Astrocyte (in vitro differentiated cells and primary cell): ENCODE data around the gene SUMO3. TPM values are rescaled to one million over a fixed set of nuclear protein-coding genes. Genes with fewer than 3 reads are reported as not detected.

ENCODE experiments used
- DNase-seq: peaks from one replicate; pipeline ENCODE4 v3.0.0-alpha.2; 2010; ENCODE audit warnings: low read depth
- FAIRE-seq: peaks from 2 replicates; lab custom pipeline; 2011; peaks lifted over from hg19 to GRCh38; lab: Jason Lieb, UNC
- H2AFZ ChIP-seq: 2 replicates; pipeline ENCODE4 v1.6.0; 2012; ENCODE audit warnings: low read depth, low read length, inconsistent platforms
- H3K27ac ChIP-seq: 2 replicates; pipeline ENCODE4 v1.5.1; 2011; ENCODE audit warnings: low read depth, low read length, inconsistent platforms
- H3K27me3 ChIP-seq: 2 replicates; pipeline ENCODE4 v1.6.0; 2011; ENCODE audit warnings: low read length, inconsistent platforms; ENCODE audit not compliant: insufficient read depth
- H3K36me3 ChIP-seq: 2 replicates; pipeline ENCODE4 v1.5.1; 2011; ENCODE audit warnings: low read length, inconsistent platforms; ENCODE audit not compliant: insufficient read depth
- H3K4me1 ChIP-seq: 2 replicates; pipeline ENCODE4 v1.5.1; 2011; ENCODE audit warnings: low read length, inconsistent platforms; ENCODE audit not compliant: insufficient read depth
- H3K4me2 ChIP-seq: 2 replicates; pipeline ENCODE4 v1.6.0; 2012; ENCODE audit warnings: low read length, inconsistent platforms
- H3K4me3 ChIP-seq: 2 replicates; pipeline ENCODE4 v1.5.1; 2011; ENCODE audit warnings: low read depth, mild to moderate bottlenecking, low read length, inconsistent platforms; ENCODE audit not compliant: insufficient read depth
- H3K79me2 ChIP-seq: 2 replicates; pipeline ENCODE4 v1.6.0; 2012; ENCODE audit warnings: mild to moderate bottlenecking, low read length, inconsistent platforms; ENCODE audit not compliant: insufficient read depth
- H3K9ac ChIP-seq: 2 replicates; pipeline ENCODE4 v1.6.0; 2012; ENCODE audit warnings: mild to moderate bottlenecking, low read length, inconsistent platforms
- H3K9me3 ChIP-seq: 2 replicates; pipeline ENCODE4 v1.5.1; 2012; ENCODE audit warnings: low read depth, mild to moderate bottlenecking, low read length, inconsistent platforms; ENCODE audit not compliant: insufficient read depth
- H4K20me1 ChIP-seq: 2 replicates; pipeline ENCODE4 v1.6.0; 2012; ENCODE audit warnings: low read length, inconsistent platforms; ENCODE audit not compliant: insufficient read depth
- H3K27ac Mint-ChIP-seq: one replicate; pipeline ENCODE4 v1.8.0; 2021; ENCODE audit warnings: mild to moderate bottlenecking, mixed read lengths; ENCODE audit not compliant: unreplicated experiment
- H3K27me3 Mint-ChIP-seq: one replicate; pipeline ENCODE4 v1.8.0; 2021; ENCODE audit warnings: low read depth, mixed read lengths; ENCODE audit not compliant: unreplicated experiment
- H3K36me3 Mint-ChIP-seq: one replicate; pipeline ENCODE4 v1.8.0; 2021; ENCODE audit warnings: low read depth, mixed read lengths; ENCODE audit not compliant: unreplicated experiment
- H3K4me1 Mint-ChIP-seq: one replicate; pipeline ENCODE4 v1.8.0; 2021; ENCODE audit warnings: low read depth, mixed read lengths; ENCODE audit not compliant: unreplicated experiment
- H3K4me3 Mint-ChIP-seq: one replicate; pipeline ENCODE4 v1.8.0; 2021; ENCODE audit warnings: mild to moderate bottlenecking, moderate library complexity, mixed read lengths; ENCODE audit not compliant: unreplicated experiment
- H3K9me3 Mint-ChIP-seq: one replicate; pipeline ENCODE4 v1.8.0; 2021; ENCODE audit warnings: mild to moderate bottlenecking, mixed read lengths; ENCODE audit not compliant: unreplicated experiment
- EZH2 ChIP-seq: IDR thresholded peaks from 2 replicates; pipeline ENCODE4 v1.6.1; 2012; ENCODE audit warnings: mild to moderate bottlenecking, low read length, inconsistent platforms; ENCODE audit not compliant: insufficient read depth
- total RNA-seq: library from RNA; stranded (reverse); gene quantifications from 2 replicates; pipeline ENCODE4 v1.2.1, GENCODE V29; 2021
- TF ChIP-seq, protein P1 (sequence below): IDR thresholded peaks from 2 replicates; pipeline ENCODE4 v1.5.1; 2011; ENCODE audit warnings: low read depth, mild to moderate bottlenecking, inconsistent platforms, low read length, moderate library complexity; ENCODE audit not compliant: insufficient read depth

SUMO3 gene
- total RNA-seq, 1 donor from 2014 or later: 83.5 TPM

DNA sequence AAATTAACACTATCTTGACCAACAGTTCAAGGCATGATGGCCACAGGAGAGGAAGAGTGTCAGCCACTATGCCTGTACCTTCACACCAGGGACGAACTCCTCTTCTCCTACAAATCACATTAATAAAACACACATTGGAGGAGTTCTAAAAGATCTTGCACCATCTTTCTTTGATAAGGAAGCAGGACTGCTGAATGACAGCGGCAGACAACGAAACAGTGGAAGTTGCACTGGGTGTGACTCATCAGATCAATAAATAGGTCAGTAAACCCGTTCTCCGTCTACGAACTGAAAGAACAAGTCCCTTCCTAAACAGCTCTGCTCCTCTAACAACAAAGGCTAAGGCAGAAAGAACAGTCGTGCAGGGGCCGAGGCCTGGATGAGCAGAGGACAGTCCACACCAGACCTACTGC lies 39.4 kb downstream of the SUMO3 start:
- H3K27ac ChIP-seq: no peak overlapping the region

DNA sequence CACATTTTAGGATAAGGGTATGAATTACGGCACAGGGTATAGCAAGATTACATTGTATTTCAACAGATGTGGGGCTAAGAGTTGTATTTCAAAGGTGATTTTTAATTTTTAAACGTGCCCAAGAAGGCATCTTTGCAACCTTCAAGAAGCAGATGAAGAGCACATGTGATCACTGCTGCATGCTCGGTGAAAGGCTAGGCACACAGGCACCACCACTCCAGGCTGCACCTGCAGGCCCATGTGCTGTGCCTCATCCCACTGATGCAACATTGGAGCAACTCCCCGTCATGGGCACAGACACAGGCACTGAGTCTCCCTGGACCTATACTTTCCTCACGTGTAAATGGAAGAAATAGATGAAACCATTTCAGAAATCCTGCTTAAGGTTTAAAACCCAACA lies 39.8 kb downstream of the SUMO3 start:
- DNase-seq (no peak), FAIRE-seq (no peak)
- H3K4me3 ChIP-seq: no peak overlapping the region
- peaks cover 50% of the 10 kb centered on the region for H4K20me1 ChIP-seq
- peaks cover 21% of the 10 kb centered on the region for H3K36me3 ChIP-seq
- Mint-ChIP-seq H3K36me3 (peaks cover 15% of the 10 kb centered on the region), H3K27ac (peak overlapping the region; percentile 15), H3K4me1 (peaks cover 20% of the 10 kb centered on the region), H3K4me3 (no peak overlapping the region), H3K27me3 (no peaks in the 10 kb centered on the region), H3K9me3 (no peaks in the 10 kb centered on the region)
- H3K27me3 ChIP-seq: no peaks in the 10 kb centered on the region
- H3K79me2 ChIP-seq: peaks cover 44% of the 10 kb centered on the region
- H3K4me1 ChIP-seq: peaks cover 2% of the 10 kb centered on the region
- no peaks in the 10 kb centered on the region for H3K9me3 ChIP-seq
- no peak overlapping the region for H3K9ac ChIP-seq
- no peak overlapping the region for H3K27ac ChIP-seq
- no peak overlapping the region for H3K4me2 ChIP-seq
- no peak overlapping the region for H2AFZ ChIP-seq
- TF ChIP-seq, protein P1, sequence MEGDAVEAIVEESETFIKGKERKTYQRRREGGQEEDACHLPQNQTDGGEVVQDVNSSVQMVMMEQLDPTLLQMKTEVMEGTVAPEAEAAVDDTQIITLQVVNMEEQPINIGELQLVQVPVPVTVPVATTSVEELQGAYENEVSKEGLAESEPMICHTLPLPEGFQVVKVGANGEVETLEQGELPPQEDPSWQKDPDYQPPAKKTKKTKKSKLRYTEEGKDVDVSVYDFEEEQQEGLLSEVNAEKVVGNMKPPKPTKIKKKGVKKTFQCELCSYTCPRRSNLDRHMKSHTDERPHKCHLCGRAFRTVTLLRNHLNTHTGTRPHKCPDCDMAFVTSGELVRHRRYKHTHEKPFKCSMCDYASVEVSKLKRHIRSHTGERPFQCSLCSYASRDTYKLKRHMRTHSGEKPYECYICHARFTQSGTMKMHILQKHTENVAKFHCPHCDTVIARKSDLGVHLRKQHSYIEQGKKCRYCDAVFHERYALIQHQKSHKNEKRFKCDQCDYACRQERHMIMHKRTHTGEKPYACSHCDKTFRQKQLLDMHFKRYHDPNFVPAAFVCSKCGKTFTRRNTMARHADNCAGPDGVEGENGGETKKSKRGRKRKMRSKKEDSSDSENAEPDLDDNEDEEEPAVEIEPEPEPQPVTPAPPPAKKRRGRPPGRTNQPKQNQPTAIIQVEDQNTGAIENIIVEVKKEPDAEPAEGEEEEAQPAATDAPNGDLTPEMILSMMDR: no peak
- no peak for TF ChIP-seq EZH2

More for the DNA sequence above, 39.4 kb downstream of the SUMO3 start:
- no peak overlapping the region for H2AFZ ChIP-seq
- H3K4me1 ChIP-seq: peaks cover 2% of the 10 kb centered on the region
- no peak overlapping the region for H3K4me2 ChIP-seq
- no peaks in the 10 kb centered on the region for H3K27me3 ChIP-seq
- peaks cover 50% of the 10 kb centered on the region for H4K20me1 ChIP-seq
- Mint-ChIP-seq H3K36me3 (peaks cover 11% of the 10 kb centered on the region), H3K4me3 (no peak overlapping the region), H3K27me3 (no peaks in the 10 kb centered on the region), H3K27ac (peak overlapping the region; percentile 15), H3K9me3 (no peaks in the 10 kb centered on the region), H3K4me1 (peaks cover 20% of the 10 kb centered on the region)
- H3K9me3 ChIP-seq: no peaks in the 10 kb centered on the region
- DNase-seq: no peak
- FAIRE-seq: no peak
- H3K4me3 ChIP-seq: no peak overlapping the region
- no peak overlapping the region for H3K9ac ChIP-seq
- H3K79me2 ChIP-seq: peaks cover 48% of the 10 kb centered on the region
- peaks cover 18% of the 10 kb centered on the region for H3K36me3 ChIP-seq
- TF ChIP-seq EZH2: no peak
- TF ChIP-seq, protein P1: no peak

DNA sequence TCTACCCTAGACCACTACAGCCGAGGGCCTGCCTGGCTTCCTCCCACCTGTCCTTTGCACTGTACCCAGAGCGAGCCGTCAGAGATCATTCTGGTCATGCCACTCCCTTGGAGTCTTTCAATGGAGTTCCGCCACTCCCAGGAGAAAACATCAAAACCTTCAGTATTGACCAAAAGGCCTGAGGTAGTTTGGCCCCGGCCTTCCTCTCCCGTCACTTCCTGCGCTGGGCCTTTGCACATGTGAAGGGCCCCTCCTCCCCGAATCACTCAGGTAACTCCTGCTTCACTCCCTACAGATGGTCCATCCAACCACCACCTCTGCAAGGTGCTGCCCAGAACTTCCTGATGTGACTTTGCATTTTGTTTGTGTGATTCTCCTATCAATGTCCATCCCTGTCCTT lies 42.9 kb downstream of the SUMO3 start:
- H4K20me1 ChIP-seq: peaks cover 39% of the 10 kb centered on the region
- H3K4me2 ChIP-seq: no peak overlapping the region
- no peak overlapping the region for H3K27ac ChIP-seq
- peaks cover 31% of the 10 kb centered on the region for H3K36me3 ChIP-seq
- H3K9me3 ChIP-seq: no peaks in the 10 kb centered on the region
- H3K4me3 ChIP-seq: no peak overlapping the region
- Mint-ChIP-seq H3K4me3 (no peak overlapping the region), H3K9me3 (peaks cover 1% of the 10 kb centered on the region), H3K36me3 (peaks cover 21% of the 10 kb centered on the region), H3K27me3 (no peaks in the 10 kb centered on the region), H3K27ac (no peak overlapping the region), H3K4me1 (peaks cover 16% of the 10 kb centered on the region)
- FAIRE-seq (no peak), DNase-seq (no peak)
- no peak overlapping the region for H3K9ac ChIP-seq
- peaks cover 19% of the 10 kb centered on the region for H3K79me2 ChIP-seq
- TF ChIP-seq, protein P1: no peak
- no peak for TF ChIP-seq EZH2
- H3K4me1 ChIP-seq: peaks cover 2% of the 10 kb centered on the region
- no peaks in the 10 kb centered on the region for H3K27me3 ChIP-seq
- H2AFZ ChIP-seq: no peak overlapping the region
